Hepatocyte (in vitro differentiated cells): Measurements from ENCODE around the gene BACH2. TPM values are rescaled to one million over a fixed set of nuclear protein-coding genes. Genes with fewer than 3 reads are reported as not detected.

Source experiments
- DNase-seq: peaks from one replicate; pipeline ENCODE4 v3.0.0-alpha.2; 2016; ENCODE audit warnings: low spot score
- H2AFZ ChIP-seq: fragments of 200-600 bp; sonication (generic); 2 replicates; pipeline ENCODE4 v1.6.0; 2016; ENCODE audit warnings: antibody characterized with exemption, mild to moderate bottlenecking
- H3K27ac ChIP-seq: fragments of 200-600 bp; sonication (generic); 2 replicates; pipeline ENCODE4 v1.5.1; 2016; ENCODE audit warnings: mild to moderate bottlenecking
- H3K27me3 ChIP-seq: fragments of 200-600 bp; sonication (generic); 2 replicates; pipeline ENCODE4 v1.6.1; 2016
- H3K36me3 ChIP-seq: fragments of 200-600 bp; sonication (generic); replicated peaks from 2 replicates; pipeline ENCODE4 v1.5.1; 2016; ENCODE audit warnings: low read depth; ENCODE audit not compliant: insufficient read depth
- H3K4me1 ChIP-seq: fragments of 200-600 bp; sonication (generic); 2 replicates; pipeline ENCODE4 v1.5.1; 2016; ENCODE audit warnings: mild to moderate bottlenecking, moderate library complexity; ENCODE audit not compliant: insufficient read depth
- H3K4me2 ChIP-seq: fragments of 200-600 bp; sonication (generic); 2 replicates; pipeline ENCODE4 v1.6.0; 2016
- H3K4me3 ChIP-seq: fragments of 200-600 bp; sonication (generic); 2 replicates; pipeline ENCODE4 v1.5.1; 2016; ENCODE audit warnings: mild to moderate bottlenecking
- H3K79me2 ChIP-seq: fragments of 200-600 bp; sonication (generic); 2 replicates; pipeline ENCODE4 v1.6.0; 2017; ENCODE audit warnings: mild to moderate bottlenecking
- H3K9me2 ChIP-seq: fragments of 200-600 bp; sonication (generic); replicated peaks from 2 replicates; pipeline ENCODE4 v1.6.0; 2017; ENCODE audit warnings: mild to moderate bottlenecking; ENCODE audit not compliant: insufficient read depth
- H3K9me3 ChIP-seq: fragments of 200-600 bp; sonication (generic); 2 replicates; pipeline ENCODE4 v1.5.1; 2016; ENCODE audit warnings: low read depth, mild to moderate bottlenecking
- H4K20me1 ChIP-seq: fragments of 200-600 bp; sonication (generic); 2 replicates; pipeline ENCODE4 v1.6.0; 2016; ENCODE audit warnings: mild to moderate bottlenecking; ENCODE audit not compliant: insufficient read depth, poor library complexity, severe bottlenecking
- CTCF ChIP-seq: fragments of 200-600 bp; sonication (generic); IDR thresholded peaks from 2 replicates; pipeline ENCODE4 v1.5.1; 2016; ENCODE audit warnings: antibody characterized with exemption, mild to moderate bottlenecking; ENCODE audit not compliant: poor library complexity
- EZH2 ChIP-seq: fragments of 200-600 bp; sonication (generic); IDR thresholded peaks from 2 replicates; pipeline ENCODE4 v1.6.1; 2016; ENCODE audit warnings: antibody characterized with exemption, mild to moderate bottlenecking, borderline replicate concordance
- EZH2phosphoT487 ChIP-seq: fragments of 200-600 bp; sonication (generic); IDR thresholded peaks from one replicate; pipeline ENCODE4 v1.6.1; 2018; ENCODE audit warnings: antibody characterized with exemption, mild to moderate bottlenecking, low read depth, moderate library complexity; ENCODE audit not compliant: unreplicated experiment, severe bottlenecking
- WGBS: methylation state at CpG from one replicate; pipeline ENCODE4 v1.1.6; 2016; ENCODE audit warnings: low lambda C conversion rate; ENCODE audit errors: missing lambda C conversion rate; 5-methylcytosine and 5-hydroxymethylcytosine counted together
- polyA plus RNA-seq: library from polyadenylated mRNA; unstranded; fragments of >200 nt; fragmentation: Nextera tagmentation; extraction: Ambion mirVana; gene quantifications from 2 replicates; pipeline ENCODE4 v1.2.1, GENCODE V29; 2016
- total RNA-seq: library from RNA; depleted of rRNA; stranded (reverse); fragments of >200 nt; gene quantifications from 2 replicates; pipeline ENCODE4 v1.2.3, GENCODE V29; 2014

Gene BACH2
- total and polyA plus RNA-seq, 2 experiments from 2014 or later, result 2.3 to 2.6 TPM

GRCh38 chr6:89927264-89927663 lies 369.4 kb downstream of the BACH2 start:
- TF ChIP-seq EZH2, result no peak
- no peak for TF ChIP-seq CTCF
- TF ChIP-seq EZH2phosphoT487, result no peak
- WGBS, result 94% methylated on average over 5 of the region's 5 CpGs

GRCh38 chr6:89925826-89926225 lies 370.8 kb downstream of the BACH2 start:
- no peaks in the 10 kb centered on the region for H3K4me1 ChIP-seq
- H3K9me3 ChIP-seq, result no peaks in the 10 kb centered on the region
- no peaks in the 10 kb centered on the region for H3K79me2 ChIP-seq
- H3K27ac ChIP-seq, result no peak overlapping the region
- no peak for DNase-seq
- WGBS, result 91% methylated on average over 2 of the region's 2 CpGs
- no peaks in the 10 kb centered on the region for H4K20me1 ChIP-seq
- no peak overlapping the region for H3K4me2 ChIP-seq
- no peaks in the 10 kb centered on the region for H3K9me2 ChIP-seq
- H3K4me3 ChIP-seq, result no peak overlapping the region
- no peak overlapping the region for H2AFZ ChIP-seq
- no peaks in the 10 kb centered on the region for H3K36me3 ChIP-seq
- H3K27me3 ChIP-seq, result no peaks in the 10 kb centered on the region
- TF ChIP-seq CTCF (no peak), EZH2phosphoT487 (no peak), EZH2 (no peak)

More at GRCh38 chr6:89927264-89927663, 369.4 kb downstream of the BACH2 start:
- Histone ChIP-seq H3K4me1 (no peaks in the 10 kb centered on the region), H3K27ac (no peak overlapping the region), H3K79me2 (no peaks in the 10 kb centered on the region), H3K4me2 (no peak overlapping the region), H2AFZ (no peak overlapping the region), H3K27me3 (no peaks in the 10 kb centered on the region), H3K9me3 (no peaks in the 10 kb centered on the region), H3K36me3 (no peaks in the 10 kb centered on the region), H3K9me2 (no peaks in the 10 kb centered on the region), H4K20me1 (no peaks in the 10 kb centered on the region), H3K4me3 (no peak overlapping the region)
- DNase-seq, result no peak

GRCh38 chr6:89924231-89924630 lies 372.4 kb downstream of the BACH2 start:
- no peak for DNase-seq
- Histone ChIP-seq H3K4me1 (no peaks in the 10 kb centered on the region), H3K27ac (no peak overlapping the region), H3K4me2 (no peak overlapping the region), H2AFZ (no peak overlapping the region), H3K79me2 (no peaks in the 10 kb centered on the region), H3K27me3 (no peaks in the 10 kb centered on the region), H4K20me1 (no peaks in the 10 kb centered on the region), H3K4me3 (no peak overlapping the region), H3K9me3 (no peaks in the 10 kb centered on the region), H3K9me2 (no peaks in the 10 kb centered on the region), H3K36me3 (no peaks in the 10 kb centered on the region)
- no peak for TF ChIP-seq EZH2phosphoT487
- no peak for TF ChIP-seq CTCF
- TF ChIP-seq EZH2, result no peak
- WGBS, result 72% methylated on average over 5 of the region's 5 CpGs

- no peaks in the 10 kb centered on the region for H3K4me1 ChIP-seq
- DNase-seq, result no peak
- no peaks in the 10 kb centered on the region for H3K36me3 ChIP-seq
- no peaks in the 10 kb centered on the region for H3K27me3 ChIP-seq
- H3K4me3 ChIP-seq, result no peak overlapping the region
- H3K4me2 ChIP-seq, result no peak overlapping the region
- H3K9me3 ChIP-seq, result no peaks in the 10 kb centered on the region
- no peak overlapping the region for H2AFZ ChIP-seq
- H4K20me1 ChIP-seq, result no peaks in the 10 kb centered on the region
- no peaks in the 10 kb centered on the region for H3K79me2 ChIP-seq
- TF ChIP-seq EZH2phosphoT487 (no peak), EZH2 (no peak), CTCF (no peak)
- H3K9me2 ChIP-seq, result no peaks in the 10 kb centered on the region
- H3K27ac ChIP-seq, result no peak overlapping the region
- WGBS, result 96% methylated on average over 10 of the region's 10 CpGs
Observed at GRCh38 chr6:89921691-89922090, 375.0 kb downstream of the BACH2 start.
